ENCODE measurements around the gene FAM174B. TPM values are rescaled to one million over a fixed set of nuclear protein-coding genes. Genes with fewer than 3 reads are reported as not detected.
"Not testable (repeated sequence)": the region's sequence is repeated elsewhere in the genome, so short reads cannot be mapped to it uniquely, and the experiment has no call there.

The FAM174B gene
- polyA plus RNA-seq, 4 donors, result 32.0 to 45.7 (median 34.1) TPM

DNA sequence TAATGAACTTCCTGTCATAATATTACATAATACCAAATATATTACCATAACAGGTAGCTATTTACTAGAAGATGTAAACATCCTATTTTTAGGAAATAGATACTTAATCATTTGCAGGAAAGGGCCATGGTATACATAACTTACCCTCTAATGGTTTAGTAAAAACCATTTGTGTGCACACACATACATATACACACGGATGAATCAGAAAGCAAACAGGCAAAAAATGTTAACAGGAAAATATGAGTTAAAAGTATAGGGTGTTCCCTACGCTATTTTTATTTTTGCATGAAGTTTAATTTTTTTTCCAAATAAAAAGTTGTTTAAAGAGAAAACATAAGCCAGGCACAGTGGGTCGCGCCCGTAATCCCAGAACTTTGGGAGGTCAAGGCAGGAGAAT is 34.6 kb downstream of the FAM174B start:
- DNase-seq (ENCODE audit: low read depth in 4 of 4, low spot score in 2 of 4), result no peak

DNA sequence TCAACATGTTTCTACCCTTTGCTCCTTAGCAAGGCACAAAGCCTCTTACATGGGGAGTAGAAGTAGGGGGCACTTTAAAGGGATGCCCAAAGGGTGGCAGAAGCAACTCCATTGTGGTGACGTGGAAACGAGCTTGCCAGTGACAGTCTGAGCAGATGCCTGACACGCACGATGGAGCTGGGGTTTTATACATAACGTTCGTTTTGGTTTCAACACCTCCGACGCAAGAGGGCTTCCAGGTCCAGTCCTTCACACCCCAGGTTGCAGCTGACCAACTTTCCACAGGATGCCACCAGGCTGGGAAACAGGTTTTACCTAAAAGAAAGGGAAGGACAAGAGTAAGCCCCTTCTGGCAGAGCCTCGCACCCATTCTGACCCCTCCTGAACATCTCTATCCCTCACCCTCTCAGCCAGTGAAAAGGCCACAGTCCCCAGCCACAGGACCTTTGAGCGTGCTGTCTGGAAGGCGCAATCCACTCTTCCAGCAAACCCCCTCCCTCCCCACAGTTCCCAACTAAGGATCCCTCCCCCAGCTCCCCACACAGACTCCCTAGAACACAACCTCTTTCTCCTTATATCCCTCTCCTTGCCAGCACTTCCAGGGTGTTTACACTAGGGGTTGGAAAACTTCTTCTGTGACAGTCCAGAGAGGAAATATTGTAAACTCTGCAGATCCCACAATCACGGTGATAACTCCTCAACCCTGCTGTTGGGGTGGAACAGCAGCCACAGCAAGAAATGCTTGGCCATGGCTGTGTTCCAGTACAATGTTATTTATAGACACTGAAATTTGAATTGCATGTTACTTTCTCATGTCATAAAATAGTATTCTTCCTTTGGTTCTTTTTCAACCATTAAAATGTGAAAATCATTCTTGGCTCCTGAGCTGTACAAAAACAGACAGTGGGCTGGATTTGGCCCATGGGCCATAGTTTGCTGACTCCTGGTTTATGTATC is 36.2 kb downstream of the FAM174B start:
- DNase-seq (ENCODE audit: low read depth in 4 of 4, low spot score in 2 of 4), result no peak

DNA sequence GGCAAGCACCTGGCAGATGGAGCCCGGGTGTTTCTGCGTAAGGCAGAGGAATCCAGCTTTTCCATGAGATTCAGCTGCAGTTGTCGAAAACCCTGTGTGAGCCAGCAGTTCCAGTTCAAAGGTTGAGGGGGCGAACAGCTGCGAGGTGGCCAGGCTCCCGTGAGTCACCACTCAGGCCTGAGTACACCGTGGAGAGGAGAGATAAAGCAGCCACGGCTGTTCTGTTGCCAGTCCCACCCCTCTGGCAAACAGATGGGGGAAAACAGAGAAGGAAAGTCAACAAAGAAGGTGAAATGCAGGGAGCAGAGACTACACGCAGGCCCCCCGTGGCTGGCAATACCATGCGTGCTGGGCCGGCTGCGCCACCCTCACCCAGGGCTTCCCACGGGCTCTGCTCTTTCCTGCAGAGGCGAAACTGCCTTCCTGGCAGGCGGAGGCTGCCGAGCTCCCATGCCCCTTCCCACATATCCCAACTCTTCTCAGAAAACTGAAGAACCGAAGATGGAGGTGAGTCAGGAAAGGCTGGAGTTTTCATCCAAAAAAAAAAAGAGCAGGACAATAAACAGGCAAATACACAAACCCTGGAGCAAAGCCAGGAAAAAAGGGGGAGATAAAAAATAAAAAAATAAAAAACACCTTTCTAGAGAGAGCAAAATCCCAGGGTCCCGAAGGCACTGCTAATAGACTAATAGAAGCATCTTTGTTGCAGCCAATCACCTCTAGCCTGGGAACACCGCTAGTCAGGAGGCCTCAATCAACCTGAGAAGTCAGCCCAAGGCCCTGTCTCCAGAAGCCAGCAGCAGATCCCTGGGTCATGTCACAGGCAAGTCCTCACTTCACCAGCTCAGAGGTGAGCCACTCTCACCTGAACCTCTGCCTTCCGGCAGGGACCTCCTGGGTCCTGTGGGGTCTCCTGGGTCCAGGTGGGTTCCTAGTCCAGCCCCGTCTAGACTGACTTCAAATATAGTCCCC is 37.7 kb downstream of the FAM174B start:
- no peak for DNase-seq (ENCODE audit: low read depth in 4 of 4, low spot score in 2 of 4)

DNA sequence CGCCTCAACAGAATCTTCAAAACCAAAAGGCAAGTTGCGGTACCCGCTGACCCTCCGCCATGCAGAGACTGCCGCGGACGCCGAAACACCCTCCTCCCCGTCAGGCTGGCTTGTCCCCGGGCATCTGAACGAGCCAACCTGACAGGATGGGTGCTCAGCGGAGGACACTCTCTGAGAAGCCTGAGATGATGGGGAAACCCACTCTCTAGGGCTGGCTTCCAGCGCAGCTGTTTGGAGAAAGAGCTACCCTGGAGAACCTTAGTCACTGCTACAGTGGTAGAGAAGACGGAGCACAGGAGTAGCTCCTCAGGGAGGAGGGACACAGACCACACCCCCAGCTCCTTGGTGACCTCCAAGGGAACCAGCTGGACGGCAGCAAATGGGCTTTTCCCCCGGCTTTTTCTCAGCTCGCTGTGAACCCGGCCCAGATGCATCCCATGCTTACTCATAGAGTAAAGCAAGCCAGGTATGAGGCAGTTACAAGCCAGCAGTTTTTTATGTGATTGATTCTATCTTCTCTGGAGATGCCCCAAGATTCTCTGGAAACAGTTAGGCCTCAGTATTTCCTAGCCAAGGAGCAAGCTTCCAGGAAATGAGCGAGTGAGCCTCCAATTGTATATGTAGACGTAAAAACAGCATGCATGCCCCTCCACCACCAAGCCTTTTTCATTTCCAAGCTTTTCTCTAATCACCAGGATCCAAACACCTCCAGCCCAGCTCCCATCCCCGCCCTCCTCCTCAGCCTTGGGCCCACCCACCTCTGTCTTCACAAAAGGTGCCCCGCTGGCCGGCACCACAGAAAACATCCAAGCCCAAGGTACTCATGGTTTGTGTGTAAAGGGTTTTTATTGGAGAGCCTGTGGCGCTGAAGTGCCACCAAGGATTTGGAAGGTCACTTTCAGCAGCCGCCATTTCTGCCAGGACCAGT is 38.7 kb downstream of the FAM174B start:
- no peak for DNase-seq (ENCODE audit: low read depth in 4 of 4, low spot score in 2 of 4)

DNA sequence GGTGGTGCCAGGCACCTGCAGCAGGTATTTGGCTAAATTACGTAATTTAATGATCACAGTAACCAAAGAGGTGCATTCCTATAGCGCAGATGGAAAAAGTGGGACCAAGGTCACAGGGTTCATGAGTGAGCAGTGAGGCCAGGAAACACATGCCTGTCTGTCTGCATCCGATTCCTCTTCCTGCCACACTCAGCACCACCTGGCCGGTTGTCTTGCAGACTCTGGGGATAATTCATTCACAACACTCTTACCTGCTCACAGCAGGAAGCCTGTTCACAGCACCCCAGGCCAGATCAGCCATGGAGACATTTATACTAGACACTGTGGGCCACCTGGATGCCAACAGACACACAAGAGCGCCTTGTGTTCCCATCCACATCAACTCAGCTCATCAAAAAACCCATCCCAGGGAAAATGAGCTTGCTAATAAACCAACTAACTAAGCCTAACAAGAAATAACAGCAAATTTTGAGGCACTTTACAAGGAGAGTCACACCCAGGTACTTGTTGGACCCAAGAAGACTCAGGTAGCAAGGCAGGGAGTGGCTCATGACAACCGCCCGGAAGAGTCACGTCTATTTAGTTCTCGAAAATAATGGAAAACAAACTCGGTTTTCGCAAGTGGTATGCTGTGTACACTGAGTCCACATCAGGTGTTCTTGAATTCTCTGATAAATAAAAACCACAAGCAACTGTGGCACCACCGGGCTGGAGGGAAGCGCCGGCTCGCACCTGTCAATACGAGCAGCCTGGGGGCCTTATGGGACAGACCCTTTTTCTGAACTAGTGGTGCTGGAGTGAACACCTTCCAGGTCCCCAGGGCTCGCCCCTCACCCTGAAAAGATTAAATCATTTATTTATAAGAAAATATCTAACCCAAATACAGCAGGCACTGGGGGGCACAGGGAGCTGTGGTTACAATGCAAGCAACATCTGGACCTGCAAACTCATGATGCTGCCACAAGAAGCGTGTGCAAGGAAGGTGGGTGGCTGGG is 40.5 kb downstream of the FAM174B start:
- DNase-seq (ENCODE audit: low read depth in 4 of 4, low spot score in 2 of 4), result no peak

DNA sequence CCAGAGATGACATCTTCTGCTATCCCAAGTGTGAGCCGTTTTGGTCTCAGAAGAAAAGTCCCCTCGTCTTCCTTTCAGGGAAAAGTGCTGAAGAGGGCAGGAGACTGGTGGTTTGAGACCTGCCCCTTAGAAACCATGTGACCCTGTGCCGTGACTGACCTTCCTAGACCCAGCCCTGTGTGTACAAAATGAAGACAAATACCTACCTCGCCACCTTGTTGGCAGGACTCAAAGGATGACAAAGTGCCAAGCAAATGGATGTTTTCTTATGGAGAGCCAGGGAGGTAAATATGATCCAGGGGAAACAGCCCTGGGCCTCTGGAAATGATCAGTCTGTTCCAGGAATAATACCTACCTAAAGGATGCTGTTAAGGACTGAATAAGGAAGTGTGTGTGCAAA is 41.3 kb downstream of the FAM174B start:
- DNase-seq (ENCODE audit: low read depth in 4 of 4, low spot score in 2 of 4), result no peak

DNA sequence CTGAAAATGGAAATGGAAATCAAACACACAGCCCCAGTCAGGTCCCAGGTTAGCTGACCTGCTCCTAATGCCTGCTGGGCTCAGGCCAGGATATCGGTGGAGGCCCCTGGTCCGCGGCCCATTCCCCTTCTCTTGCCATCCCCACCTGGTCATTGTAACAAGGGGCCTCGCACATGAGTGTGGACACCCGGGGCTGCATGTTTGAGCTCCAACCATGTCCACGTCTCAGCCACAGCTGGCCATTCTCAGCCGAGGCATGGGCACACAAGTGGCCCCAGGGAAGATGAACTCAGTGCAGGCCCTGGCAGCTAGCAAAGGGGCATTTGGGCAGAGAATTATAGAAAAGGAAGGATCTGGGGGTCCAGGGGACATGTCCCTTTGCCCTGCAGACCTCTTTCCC is 41.7 kb downstream of the FAM174B start:
- DNase-seq (ENCODE audit: low read depth in 4 of 4, low spot score in 2 of 4), result no peak

DNA sequence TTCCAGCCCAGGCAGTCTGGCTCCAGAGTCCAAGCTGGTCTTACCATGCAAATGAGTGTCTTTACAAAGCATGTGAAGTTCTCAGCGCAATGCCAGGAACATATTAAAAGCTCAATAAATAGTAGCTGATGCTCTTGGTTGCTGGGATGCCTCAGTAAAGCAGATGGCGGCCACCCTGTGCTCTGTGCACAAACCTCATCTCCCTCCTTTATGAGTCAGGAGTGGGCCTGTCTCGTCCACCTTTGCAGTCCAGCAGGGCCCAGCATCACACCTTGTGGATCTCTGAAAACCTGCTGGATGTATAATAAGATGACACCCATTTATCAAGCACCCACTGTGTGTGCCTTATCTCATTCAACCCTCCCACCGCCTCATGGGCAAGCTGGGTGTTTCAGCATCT is 42.7 kb downstream of the FAM174B start:
- no peak for DNase-seq (ENCODE audit: low read depth in 4 of 4, low spot score in 2 of 4)

DNA sequence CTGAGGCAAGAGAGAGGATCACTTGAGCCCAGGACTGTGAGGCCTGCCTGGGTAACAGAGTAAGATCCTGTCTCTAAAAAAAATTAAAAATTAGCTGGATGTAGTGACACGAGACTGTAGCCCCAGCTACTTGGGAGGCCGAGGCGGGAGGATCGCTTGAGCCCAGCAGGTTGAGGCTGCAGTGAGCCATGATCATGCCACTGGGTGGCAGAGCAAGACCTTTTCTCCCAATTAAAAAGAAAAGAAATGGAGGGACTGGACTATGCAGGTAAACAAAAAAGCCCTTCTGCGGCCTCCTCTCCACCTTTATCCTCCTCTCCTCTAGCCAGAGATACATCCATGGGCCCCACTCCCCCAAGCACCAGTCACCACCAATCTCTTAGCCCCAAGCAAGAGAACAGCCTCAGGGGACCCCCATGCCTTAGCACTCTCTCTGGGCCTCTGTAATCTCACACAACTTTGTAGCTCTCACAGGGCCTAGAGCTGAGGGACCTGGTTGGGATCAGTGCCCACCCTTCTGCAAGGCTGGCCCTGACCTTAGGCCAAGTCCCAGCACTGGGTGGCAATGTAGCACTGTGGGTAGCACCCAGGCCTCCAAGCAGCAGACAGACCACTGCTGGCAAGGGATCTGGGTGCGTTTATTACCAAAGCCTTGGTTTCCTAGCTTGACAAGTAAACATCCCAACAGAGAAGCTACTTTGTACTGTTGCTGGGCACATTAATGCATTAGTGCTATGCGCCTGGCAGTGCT is 43.4 kb downstream of the FAM174B start:
- no peak for DNase-seq (ENCODE audit: low read depth in 4 of 4, low spot score in 2 of 4)

DNA sequence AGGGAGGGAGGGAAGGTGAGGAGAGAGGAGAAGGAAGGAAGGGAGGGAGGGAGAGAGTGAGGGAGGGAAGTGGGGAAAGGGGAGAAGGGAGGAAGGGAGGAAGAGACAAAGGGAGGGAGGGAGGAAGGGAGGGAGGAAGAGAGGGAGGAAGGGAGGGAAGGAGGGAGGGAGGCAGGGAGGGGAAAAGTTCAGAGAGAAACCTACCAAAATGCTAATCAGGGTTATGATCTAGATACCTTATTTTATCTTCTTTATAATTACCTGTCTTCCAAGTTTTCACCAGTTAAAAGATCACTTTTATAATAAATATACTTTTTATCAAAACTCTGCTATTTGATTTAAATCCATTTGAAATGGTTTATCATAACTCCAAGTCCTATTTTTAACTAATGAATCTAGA is 44.4 kb downstream of the FAM174B start:
- no peak for DNase-seq (ENCODE audit: low read depth in 4 of 4, low spot score in 2 of 4)

DNA sequence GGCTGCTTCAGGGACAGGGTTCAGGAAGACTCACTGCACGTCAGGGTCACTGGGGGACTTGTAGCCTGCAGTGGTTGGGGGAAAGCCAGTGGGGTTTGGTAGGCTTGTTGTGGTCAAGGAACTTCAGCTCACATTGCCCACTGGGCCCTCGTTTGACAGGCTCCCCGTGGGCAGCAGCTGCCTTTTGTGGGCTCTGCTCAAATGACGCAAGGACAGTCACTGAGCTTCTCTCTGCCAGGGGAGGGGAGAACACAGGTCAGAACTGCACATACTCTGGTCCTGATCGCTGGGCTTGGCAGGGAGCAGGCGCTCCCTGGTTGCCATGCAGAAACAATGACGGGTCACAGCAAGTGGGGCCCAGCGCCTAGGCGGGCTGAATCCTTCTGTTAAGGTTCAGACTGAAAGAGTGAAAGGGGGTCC is 45.5 kb downstream of the FAM174B start:
- DNase-seq (ENCODE audit: low read depth in 4 of 4, low spot score in 2 of 4), result no peak

DNA sequence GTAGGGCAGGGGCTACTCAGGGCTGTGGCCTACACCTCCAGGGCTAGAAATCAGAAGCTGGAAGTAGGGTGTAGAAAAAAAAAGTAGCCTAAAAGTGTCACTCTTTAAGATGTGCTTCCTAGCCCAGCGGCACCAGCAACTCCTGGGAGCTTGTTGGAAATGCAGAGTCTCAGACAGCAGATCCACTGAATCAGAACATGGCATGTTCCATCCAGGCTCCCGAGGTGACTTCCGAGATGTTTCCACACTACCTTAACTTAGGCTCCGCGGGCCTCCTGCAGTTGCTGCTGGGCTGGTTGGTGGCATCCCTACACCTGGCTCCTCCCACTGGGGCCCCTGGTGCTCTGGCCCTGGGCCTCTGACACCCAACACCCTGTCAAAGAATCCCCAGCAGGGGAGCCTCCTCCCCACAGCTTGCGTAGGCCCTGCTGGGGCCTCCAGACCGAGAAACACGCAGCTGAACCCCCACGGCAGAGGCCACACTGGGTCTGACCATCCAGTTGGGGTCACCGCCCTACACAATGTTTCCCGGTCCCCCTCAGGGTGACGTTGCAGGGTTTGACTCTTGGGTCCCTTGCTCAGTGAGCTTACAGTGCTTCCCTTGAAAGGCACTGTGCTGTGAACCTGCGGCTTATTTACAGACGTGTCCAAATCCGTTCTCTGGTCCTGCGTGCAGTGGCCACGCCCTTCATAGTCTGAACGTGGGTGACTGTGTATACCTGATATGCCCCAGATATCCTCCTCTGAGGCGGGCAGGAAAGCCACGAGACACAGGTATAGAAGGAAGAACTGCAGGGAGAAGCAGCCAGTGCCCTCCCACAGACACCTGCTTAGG is 46.5 kb downstream of the FAM174B start:
- DNase-seq (ENCODE audit: low read depth in 4 of 4, low spot score in 2 of 4), result no peak

DNA sequence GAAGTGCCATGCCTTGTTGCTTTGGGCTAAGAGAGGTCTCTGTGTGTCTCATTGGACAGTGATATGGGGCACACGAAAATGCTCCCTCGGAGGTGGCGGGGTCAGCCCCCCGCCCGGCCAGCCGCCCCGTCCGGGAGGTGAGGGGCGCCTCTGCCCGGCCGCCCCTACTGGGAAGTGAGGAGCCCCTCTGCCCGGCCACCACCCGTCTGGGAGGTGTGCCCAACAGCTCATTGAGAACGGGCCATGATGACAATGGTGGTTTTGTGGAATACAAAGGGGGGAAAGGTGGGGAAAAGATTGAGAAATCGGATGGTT is 48.8 kb downstream of the FAM174B start:
- not testable (repeated sequence) for DNase-seq (ENCODE audit: low read depth in 4 of 4, low spot score in 2 of 4)

DNA sequence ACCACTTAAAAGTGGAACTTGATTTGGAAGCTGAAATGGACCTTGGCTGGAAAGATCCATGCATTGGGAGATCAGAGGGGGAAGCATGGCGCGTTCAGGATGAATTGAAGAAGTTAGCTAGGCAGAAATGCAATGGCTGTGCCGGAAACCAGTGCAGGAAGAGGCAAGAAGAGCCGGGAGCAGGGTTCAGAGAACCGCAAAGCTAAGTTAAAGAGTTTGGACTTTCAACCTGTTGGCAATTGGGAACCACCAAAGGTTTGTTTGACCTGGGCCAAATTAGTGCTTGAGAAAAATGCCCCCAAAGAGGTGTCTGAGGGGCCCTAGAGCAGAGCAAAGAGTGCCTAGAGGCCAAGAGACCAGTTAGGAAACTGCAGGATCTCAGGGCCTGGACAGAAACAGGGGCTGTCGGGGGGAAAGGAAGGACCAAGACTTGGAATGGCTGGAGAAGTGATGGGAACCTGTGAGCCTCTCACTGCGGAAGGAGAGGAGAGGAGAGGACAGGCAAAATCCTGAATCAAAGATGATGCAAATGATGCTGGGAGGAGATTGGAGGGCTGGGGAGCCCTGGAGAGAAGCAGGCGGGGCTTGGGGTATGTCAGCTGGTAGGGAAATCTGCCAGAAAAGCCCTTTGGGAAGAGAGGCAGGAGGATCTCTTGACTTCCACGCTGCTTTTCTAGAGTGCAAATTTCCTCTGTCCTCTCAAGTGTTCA is 49.3 kb downstream of the FAM174B start:
- no peak for DNase-seq (ENCODE audit: low read depth in 4 of 4, low spot score in 2 of 4)

DNA sequence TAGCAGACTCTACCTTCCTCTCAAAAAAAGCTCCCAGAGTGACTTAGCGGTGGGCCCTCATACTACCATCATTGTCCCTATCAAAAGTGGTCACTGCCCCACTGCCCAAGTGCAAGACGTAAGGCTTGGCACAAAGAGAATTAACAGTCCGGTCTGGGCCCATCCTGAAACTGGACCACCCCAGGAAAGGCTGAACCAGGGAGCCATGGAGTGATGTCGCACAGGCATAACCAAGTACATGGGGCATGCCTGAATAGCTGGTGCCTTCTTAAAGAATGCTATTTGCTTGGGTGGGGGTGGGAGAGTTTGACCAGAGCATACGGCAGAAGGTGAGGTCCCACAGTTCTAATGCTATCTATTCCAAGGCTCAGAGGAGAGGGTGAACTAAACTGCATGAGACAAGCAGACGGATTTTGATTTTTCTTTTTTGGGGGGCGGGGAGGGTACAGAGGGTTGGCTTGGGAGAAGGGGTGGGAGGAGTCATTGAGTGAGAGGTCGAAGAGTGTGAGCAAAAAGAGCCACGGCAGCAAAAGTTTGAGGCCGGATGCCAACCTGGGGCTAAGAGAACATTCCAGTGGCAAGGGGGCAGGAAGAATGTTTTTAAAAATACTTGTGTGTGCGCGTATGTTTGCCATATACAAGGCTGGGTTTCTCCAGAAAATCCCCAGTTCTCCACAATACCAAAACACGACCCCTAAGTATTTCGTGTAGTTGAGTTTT is 50.2 kb downstream of the FAM174B start:
- no peak for DNase-seq (ENCODE audit: low read depth in 4 of 4, low spot score in 2 of 4)

DNA sequence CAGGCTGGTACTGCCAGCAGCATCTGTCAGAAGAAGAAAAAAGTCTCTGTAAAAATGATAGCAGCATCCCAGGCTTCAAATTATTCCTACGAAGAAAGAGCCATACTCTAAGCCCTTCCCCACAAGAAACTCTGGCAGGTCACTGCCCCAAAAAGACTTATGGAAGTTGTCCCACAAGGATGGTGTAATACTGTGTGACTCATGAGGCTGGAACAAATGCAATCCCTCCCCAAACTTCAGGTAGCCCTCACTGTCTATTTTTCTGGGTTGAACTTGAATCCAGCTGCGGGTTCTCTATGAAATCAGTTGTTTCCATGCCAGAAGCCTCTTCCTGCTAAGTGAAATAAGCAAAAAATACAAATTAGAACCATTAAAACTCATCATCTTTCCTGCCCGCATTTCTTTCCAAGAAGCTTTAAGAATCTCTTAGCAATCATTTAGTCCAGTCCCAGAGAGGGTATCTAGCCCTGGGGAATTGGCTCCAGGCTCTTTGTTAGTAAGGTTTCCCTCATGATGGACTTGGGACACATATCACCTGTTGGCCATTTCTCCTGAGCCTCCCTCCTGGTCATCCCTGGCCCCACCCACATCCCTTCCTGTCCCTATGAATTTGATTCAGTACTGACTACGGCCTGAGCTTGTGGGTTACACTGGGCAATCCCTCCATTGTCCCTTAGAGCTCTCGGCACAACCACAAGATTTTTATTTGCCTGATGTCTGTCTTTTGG is 51.7 kb downstream of the FAM174B start:
- no peak for DNase-seq (ENCODE audit: low read depth in 4 of 4, low spot score in 2 of 4)

Measured in left renal cortex interstitium (tissue), 4 donors.